GM12874 (cell line): ENCODE measurements around the gene ZNRF3.

ENCODE experiments used
- TF ChIP-seq, protein P1 (sequence below): IDR thresholded peaks from 2 replicates; pipeline ENCODE4 v1.5.1; 2011; ENCODE audit warnings: low read depth, mild to moderate bottlenecking, control low read depth, low read length, moderate library complexity; ENCODE audit not compliant: insufficient read depth

ZNRF3 gene

GRCh38 chr22:29106839-29107238 is 223.5 kb downstream of the ZNRF3 start:
- TF ChIP-seq, protein P1, sequence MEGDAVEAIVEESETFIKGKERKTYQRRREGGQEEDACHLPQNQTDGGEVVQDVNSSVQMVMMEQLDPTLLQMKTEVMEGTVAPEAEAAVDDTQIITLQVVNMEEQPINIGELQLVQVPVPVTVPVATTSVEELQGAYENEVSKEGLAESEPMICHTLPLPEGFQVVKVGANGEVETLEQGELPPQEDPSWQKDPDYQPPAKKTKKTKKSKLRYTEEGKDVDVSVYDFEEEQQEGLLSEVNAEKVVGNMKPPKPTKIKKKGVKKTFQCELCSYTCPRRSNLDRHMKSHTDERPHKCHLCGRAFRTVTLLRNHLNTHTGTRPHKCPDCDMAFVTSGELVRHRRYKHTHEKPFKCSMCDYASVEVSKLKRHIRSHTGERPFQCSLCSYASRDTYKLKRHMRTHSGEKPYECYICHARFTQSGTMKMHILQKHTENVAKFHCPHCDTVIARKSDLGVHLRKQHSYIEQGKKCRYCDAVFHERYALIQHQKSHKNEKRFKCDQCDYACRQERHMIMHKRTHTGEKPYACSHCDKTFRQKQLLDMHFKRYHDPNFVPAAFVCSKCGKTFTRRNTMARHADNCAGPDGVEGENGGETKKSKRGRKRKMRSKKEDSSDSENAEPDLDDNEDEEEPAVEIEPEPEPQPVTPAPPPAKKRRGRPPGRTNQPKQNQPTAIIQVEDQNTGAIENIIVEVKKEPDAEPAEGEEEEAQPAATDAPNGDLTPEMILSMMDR = no peak
